GM18870 (cell line): ENCODE data around the gene CATSPERD.
"Not testable (repeated sequence)": the region's sequence is repeated elsewhere in the genome, so short reads cannot be mapped to it uniquely, and the experiment has no call there.

ENCODE experiments used
- ATAC-seq: cut with Tn5 transposase; IDR thresholded peaks from one replicate; pipeline ENCODE4 v1.9.1; 2021; ENCODE audit warnings: moderate library complexity; ENCODE audit not compliant: unreplicated experiment

CATSPERD gene

GRCh38 chr19:5697890-5698634 lies 22.4 kb upstream of the CATSPERD start:
- no peak for ATAC-seq

GRCh38 chr19:5698635-5699422 lies 21.6 kb upstream of the CATSPERD start:
- ATAC-seq = no peak

- ATAC-seq = no peak
Measured at GRCh38 chr19:5700455-5701092, 19.9 kb upstream of the CATSPERD start.

GRCh38 chr19:5702053-5702410 lies 18.4 kb upstream of the CATSPERD start:
- ATAC-seq = not testable (repeated sequence)

GRCh38 chr19:5703819-5704818 lies 16.3 kb upstream of the CATSPERD start:
- ATAC-seq = no peak

- no peak for ATAC-seq
Measured at GRCh38 chr19:5705552-5705951, 14.9 kb upstream of the CATSPERD start.

GRCh38 chr19:5706876-5707573 lies 13.4 kb upstream of the CATSPERD start:
- no peak for ATAC-seq

- ATAC-seq = no peak
Measured at GRCh38 chr19:5707576-5708575, 12.6 kb upstream of the CATSPERD start.

- no peak for ATAC-seq
Measured at GRCh38 chr19:5711025-5711424, 9.4 kb upstream of the CATSPERD start.

GRCh38 chr19:5711713-5712161 lies 8.7 kb upstream of the CATSPERD start:
- ATAC-seq = no peak

- ATAC-seq = no peak
Measured at GRCh38 chr19:5713228-5713627, 7.2 kb upstream of the CATSPERD start.

- ATAC-seq = no peak
Measured at GRCh38 chr19:5714816-5715215, 5.6 kb upstream of the CATSPERD start.

- no peak for ATAC-seq
Measured at GRCh38 chr19:5717215-5717935, 3.1 kb upstream of the CATSPERD start.

GRCh38 chr19:5718037-5718578 lies 2.3 kb upstream of the CATSPERD start:
- ATAC-seq = no peak

GRCh38 chr19:5718579-5719273 lies 1.7 kb upstream of the CATSPERD start:
- no peak for ATAC-seq

GRCh38 chr19:5719274-5719960 lies 1.0 kb upstream of the CATSPERD start:
- ATAC-seq = no peak
